Keratinocyte (primary cell): ENCODE results near the gene GTF3C2. TPM values are rescaled to one million over a fixed set of nuclear protein-coding genes. Genes with fewer than 3 reads are reported as not detected.

Source experiments
- DNase-seq: peaks from one replicate; pipeline ENCODE4 v3.0.0-alpha.2; 2011; ENCODE audit warnings: low read depth, missing footprints, low spot score
- FAIRE-seq: peaks from 2 replicates; lab custom pipeline; 2011; peaks lifted over from hg19 to GRCh38; lab: Jason Lieb, UNC
- H2AFZ ChIP-seq: 2 replicates; pipeline ENCODE4 v1.6.0; 2012; ENCODE audit warnings: low read length, control low read depth, inconsistent platforms; ENCODE audit not compliant: control insufficient read depth
- H3K27ac ChIP-seq: 2 replicates; pipeline ENCODE4 v1.5.1; 2011; ENCODE audit warnings: low read length; ENCODE audit not compliant: control insufficient read depth, insufficient read depth
- H3K27me3 ChIP-seq: 3 replicates; pipeline ENCODE4 v1.6.0; 2011; ENCODE audit warnings: low read length; ENCODE audit not compliant: control insufficient read depth, insufficient read depth; ENCODE audit errors: extremely low read depth
- H3K36me3 ChIP-seq, 2 experiments: 2 replicates in 1 of 2; 3 replicates in 1 of 2; pipeline ENCODE4 v1.5.1; 2011; ENCODE audit warnings: low read length in 2 of 2, mild to moderate bottlenecking in 1 of 2; ENCODE audit not compliant: control insufficient read depth in 2 of 2, insufficient read depth in 2 of 2; ENCODE audit errors: extremely low read depth in 1 of 2
- H3K4me1 ChIP-seq: 3 replicates; pipeline ENCODE4 v1.5.1; 2011; ENCODE audit warnings: low read length; ENCODE audit not compliant: control insufficient read depth, insufficient read depth; ENCODE audit errors: extremely low read depth
- H3K4me2 ChIP-seq: 3 replicates; pipeline ENCODE4 v1.6.0; 2011; ENCODE audit warnings: low read depth, low read length; ENCODE audit not compliant: control insufficient read depth, insufficient read depth; ENCODE audit errors: extremely low read depth
- H3K4me3 ChIP-seq, 3 experiments: fragments of 200-600 bp in 1 of 3; sonication (generic) in 1 of 3; 2 replicates in 2 of 3; 3 replicates in 1 of 3; pipeline ENCODE4 v1.5.1; 2011 to 2016; ENCODE audit warnings: low read length in 3 of 3, mild to moderate bottlenecking in 3 of 3, control low read depth in 2 of 3, inconsistent platforms in 1 of 3, low read depth in 1 of 3, mixed read lengths in 1 of 3, mixed run types in 1 of 3, moderate library complexity in 1 of 3; ENCODE audit not compliant: control insufficient read depth in 2 of 3, insufficient read depth in 2 of 3; ENCODE audit errors: extremely low read depth in 1 of 3
- H3K79me2 ChIP-seq: 2 replicates; pipeline ENCODE4 v1.6.0; 2012; ENCODE audit warnings: low read length; ENCODE audit not compliant: control insufficient read depth, insufficient read depth
- H3K9ac ChIP-seq: 3 replicates; pipeline ENCODE4 v1.6.0; 2011; ENCODE audit warnings: low read length; ENCODE audit not compliant: control insufficient read depth, insufficient read depth; ENCODE audit errors: extremely low read depth
- H3K9me1 ChIP-seq: 3 replicates; pipeline ENCODE4 v1.6.0; 2011; ENCODE audit warnings: low read length; ENCODE audit not compliant: control insufficient read depth, insufficient read depth; ENCODE audit errors: extremely low read depth
- H3K9me3 ChIP-seq: 2 replicates; pipeline ENCODE4 v1.5.1; 2012; ENCODE audit warnings: low read depth, low read length; ENCODE audit not compliant: control insufficient read depth
- H4K20me1 ChIP-seq: 3 replicates; pipeline ENCODE4 v1.6.0; 2011; ENCODE audit warnings: low read length; ENCODE audit not compliant: control insufficient read depth, insufficient read depth; ENCODE audit errors: extremely low read depth
- EZH2 ChIP-seq: IDR thresholded peaks from one replicate; pipeline ENCODE4 v1.6.1; 2012; ENCODE audit warnings: inconsistent platforms, mild to moderate bottlenecking, low read length, moderate library complexity
- dilution Hi-C: fragments of 300-500 bp; cut with MboI; formaldehyde crosslinking; loops from one replicate; pipeline ENCODE4 v1.7.0; 2020; ENCODE audit warnings: low sequenced_read_pairs; ENCODE audit not compliant: extremely low pct_ligation_motif_present
- polyA plus RNA-seq, 5 experiments: library from polyadenylated mRNA; depleted of rRNA in 3 of 5; stranded (reverse) in 3 of 5; stranded (forward) in 1 of 5; unstranded in 1 of 5; fragments of >200 nt; gene quantifications; 1 replicate in 1 of 5; 2 replicates in 3 of 5; 3 replicates in 1 of 5; pipeline versions ENCODE4 v1.2.1 to v1.2.3, GENCODE V29; 2011 to 2012; ENCODE audit warnings: missing spikeins in 2 of 5, low read depth in 1 of 5, low replicate concordance in 1 of 5
- TF ChIP-seq, protein P1 (sequence below), 3 experiments: IDR thresholded peaks in 1 of 3; conservative IDR thresholded peaks in 1 of 3; optimal IDR thresholded peaks in 1 of 3; 2 replicates in 2 of 3; 3 replicates in 1 of 3; pipeline versions ENCODE3 to v1.5.1; 2011; ENCODE audit warnings: low read length in 3 of 3, mild to moderate bottlenecking in 3 of 3, moderate library complexity in 2 of 3, control low read depth in 1 of 3, inconsistent platforms in 1 of 3; ENCODE audit not compliant: insufficient read depth in 2 of 3; ENCODE audit errors: extremely low read depth in 1 of 3

GTF3C2 gene
- polyA plus RNA-seq, 1 donor (not counting 4 experiments of a cell fraction or from before 2014, with no cell fraction given), result 53.4 TPM

DNA sequence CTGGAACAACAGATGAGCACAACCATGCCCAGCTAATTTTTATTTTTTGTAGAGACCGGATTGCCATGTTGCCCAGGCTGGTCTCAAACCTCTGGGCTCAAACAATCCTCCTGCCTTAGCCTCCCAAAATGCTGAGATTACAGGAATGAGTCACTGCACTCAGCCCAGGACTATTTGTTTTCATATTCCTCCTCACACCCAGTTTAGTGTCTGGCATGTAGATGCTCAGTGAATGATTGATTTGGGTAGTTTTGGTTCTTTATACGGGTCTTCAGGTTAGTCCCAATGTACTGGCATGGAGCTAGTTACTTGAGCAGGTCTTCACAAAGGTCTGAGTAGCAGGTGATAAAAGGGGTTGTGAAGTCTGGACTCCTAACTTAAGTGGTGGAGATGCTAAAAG is 7.4 kb upstream of the GTF3C2 start:
- Histone ChIP-seq H3K79me2 (peaks cover 12% of the 10 kb centered on the region), H4K20me1 (no peaks in the 10 kb centered on the region), H2AFZ (no peak overlapping the region), H3K4me2 (no peak overlapping the region), H3K36me3 (peaks cover 26 to 34% of the 10 kb centered on the region in 2 experiments), H3K9ac (no peak overlapping the region), H3K4me3 (no peak overlapping the region), H3K27ac (no peak overlapping the region), H3K9me1 (no peaks in the 10 kb centered on the region), H3K9me3 (no peaks in the 10 kb centered on the region), H3K27me3 (no peaks in the 10 kb centered on the region), H3K4me1 (peaks cover 3% of the 10 kb centered on the region)
- TF ChIP-seq EZH2, result no peak
- TF ChIP-seq, protein P1, sequence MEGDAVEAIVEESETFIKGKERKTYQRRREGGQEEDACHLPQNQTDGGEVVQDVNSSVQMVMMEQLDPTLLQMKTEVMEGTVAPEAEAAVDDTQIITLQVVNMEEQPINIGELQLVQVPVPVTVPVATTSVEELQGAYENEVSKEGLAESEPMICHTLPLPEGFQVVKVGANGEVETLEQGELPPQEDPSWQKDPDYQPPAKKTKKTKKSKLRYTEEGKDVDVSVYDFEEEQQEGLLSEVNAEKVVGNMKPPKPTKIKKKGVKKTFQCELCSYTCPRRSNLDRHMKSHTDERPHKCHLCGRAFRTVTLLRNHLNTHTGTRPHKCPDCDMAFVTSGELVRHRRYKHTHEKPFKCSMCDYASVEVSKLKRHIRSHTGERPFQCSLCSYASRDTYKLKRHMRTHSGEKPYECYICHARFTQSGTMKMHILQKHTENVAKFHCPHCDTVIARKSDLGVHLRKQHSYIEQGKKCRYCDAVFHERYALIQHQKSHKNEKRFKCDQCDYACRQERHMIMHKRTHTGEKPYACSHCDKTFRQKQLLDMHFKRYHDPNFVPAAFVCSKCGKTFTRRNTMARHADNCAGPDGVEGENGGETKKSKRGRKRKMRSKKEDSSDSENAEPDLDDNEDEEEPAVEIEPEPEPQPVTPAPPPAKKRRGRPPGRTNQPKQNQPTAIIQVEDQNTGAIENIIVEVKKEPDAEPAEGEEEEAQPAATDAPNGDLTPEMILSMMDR (optimal IDR thresholded peaks at IDR 0.05 in 1 of 3, IDR thresholded peaks at IDR 0.05 in 1 of 3, conservative IDR thresholded peaks at IDR 0.05 in 1 of 3; ENCODE audit: extremely low read depth in 1 of 3, insufficient read depth in 2 of 3, low read length in 3 of 3), result no peak
- DNase-seq, result no peak
- no peak for FAIRE-seq
- dilution Hi-C loops, result no loop called here

DNA sequence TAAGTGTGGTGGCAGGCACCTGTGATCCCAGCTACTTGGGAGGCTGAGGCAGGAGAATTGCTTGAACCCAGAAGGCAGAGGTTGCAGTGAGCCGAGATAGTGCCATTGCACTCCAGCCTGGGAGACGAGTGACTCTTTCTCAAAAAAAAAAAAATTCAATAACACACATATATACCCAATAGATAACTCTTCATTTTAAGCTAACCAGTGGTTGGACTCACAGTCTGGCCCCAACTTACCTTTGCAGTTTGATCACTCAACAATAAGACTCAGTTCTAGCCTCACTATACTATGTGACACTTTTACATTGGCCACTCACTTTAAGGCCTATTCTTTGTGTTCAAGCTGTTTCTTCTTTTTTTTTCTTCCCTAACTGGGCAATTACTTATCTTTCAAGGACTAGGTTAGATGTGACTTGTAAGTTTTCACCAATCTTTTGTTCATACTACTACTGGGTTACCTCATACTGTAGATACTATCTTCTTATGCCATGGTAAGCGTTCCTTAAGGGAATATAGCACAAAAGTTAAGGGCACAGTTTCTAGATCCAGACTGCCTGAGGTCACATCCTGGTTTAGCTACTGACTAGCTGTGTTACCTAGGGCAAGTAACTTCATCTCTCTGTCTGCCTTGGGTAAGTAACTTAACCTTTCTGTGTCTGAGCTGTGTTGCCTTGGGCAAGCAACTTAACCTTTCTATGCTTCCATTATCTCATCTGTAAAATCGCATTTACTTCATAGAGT is 6.3 kb upstream of the GTF3C2 start:
- dilution Hi-C loops, result no loop called here
- peaks cover 3% of the 10 kb centered on the region for H3K4me1 ChIP-seq
- no peak overlapping the region for H3K4me3 ChIP-seq
- no peaks in the 10 kb centered on the region for H3K9me1 ChIP-seq
- no peak overlapping the region for H3K4me2 ChIP-seq
- no peak overlapping the region for H3K27ac ChIP-seq
- H3K9me3 ChIP-seq, result no peaks in the 10 kb centered on the region
- no peak for TF ChIP-seq EZH2
- TF ChIP-seq, protein P1 (optimal IDR thresholded peaks at IDR 0.05 in 1 of 3, IDR thresholded peaks at IDR 0.05 in 1 of 3, conservative IDR thresholded peaks at IDR 0.05 in 1 of 3; ENCODE audit: extremely low read depth in 1 of 3, insufficient read depth in 2 of 3, low read length in 3 of 3), result no peak
- no peaks in the 10 kb centered on the region for H3K27me3 ChIP-seq
- H3K9ac ChIP-seq, result no peak overlapping the region
- DNase-seq, result no peak
- H2AFZ ChIP-seq, result no peak overlapping the region
- H3K79me2 ChIP-seq, result peaks cover 9% of the 10 kb centered on the region
- FAIRE-seq, result no peak
- no peaks in the 10 kb centered on the region for H4K20me1 ChIP-seq
- H3K36me3 ChIP-seq, result peaks cover 24% of the 10 kb centered on the region in 2 experiments
